GM23248 (cell line): ENCODE data around the gene ETHE1.

ENCODE experiments used
- EZH2 ChIP-seq: fragments of 200-600 bp; sonication (generic); IDR thresholded peaks from 2 replicates; pipeline ENCODE4 v1.6.1; 2018; ENCODE audit warnings: antibody characterized with exemption, mild to moderate bottlenecking; ENCODE audit not compliant: insufficient read depth, poor library complexity, severe bottlenecking
- EZH2phosphoT487 ChIP-seq: fragments of 200-600 bp; sonication (generic); IDR thresholded peaks from 2 replicates; pipeline ENCODE4 v1.6.1; 2018; ENCODE audit warnings: antibody characterized with exemption, moderate library complexity, mild to moderate bottlenecking, low read depth; ENCODE audit not compliant: insufficient read depth

GRCh38 chr19:43501661-43502418 lies 25.2 kb downstream of the ETHE1 start:
- TF ChIP-seq EZH2 (no peak), EZH2phosphoT487 (no peak)
